Renal pelvis (tissue), 12 donors: ENCODE measurements around the gene ZCRB1. TPM values are rescaled to one million over a fixed set of nuclear protein-coding genes. Genes with fewer than 3 reads are reported as not detected.
A peak's percentile ranks its signal among the peaks of the same experiment; 100 is the strongest.
"Not testable (repeated sequence)": the region's sequence is repeated elsewhere in the genome, so short reads cannot be mapped to it uniquely, and the experiment has no call there.

ENCODE experiments used
- DNase-seq: peaks from one replicate; pipeline ENCODE4 v3.0.0-alpha.2; 2013
- long read RNA-seq, 16 experiments: transcript quantifications; one replicate each; lab custom pipeline, GENCODE V29; 2026
- polyA plus RNA-seq, 3 donors: library from polyadenylated mRNA; unstranded; fragments of 120-200 nt; gene quantifications; one replicate each; pipeline ENCODE4 v1.2.1, GENCODE V29; 2013; ENCODE audit not compliant: insufficient read length in 3 of 3

The ZCRB1 gene, protein sequence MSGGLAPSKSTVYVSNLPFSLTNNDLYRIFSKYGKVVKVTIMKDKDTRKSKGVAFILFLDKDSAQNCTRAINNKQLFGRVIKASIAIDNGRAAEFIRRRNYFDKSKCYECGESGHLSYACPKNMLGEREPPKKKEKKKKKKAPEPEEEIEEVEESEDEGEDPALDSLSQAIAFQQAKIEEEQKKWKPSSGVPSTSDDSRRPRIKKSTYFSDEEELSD
- 100 to 1,000 TPM in 2 of 3 donors, 10 to 100 TPM in 1; 90.5 to 104 (median 101) TPM for polyA plus RNA-seq
- long read RNA-seq, donor 1, transcript ZCRB1-201 (8 exons, 1,827 nt), result major isoform, 32 of 155 reads
- long read RNA-seq, donor 1, partial matches to known transcripts, result 93 of 155 reads
- long read RNA-seq, donor 1, other reads (novel, unspliced or antisense), result 30 of 155 reads
- long read RNA-seq, donor 2, transcript ZCRB1-201 (8 exons, 1,827 nt), result major isoform, 48 of 61 reads
- long read RNA-seq, donor 2, partial matches to known transcripts, result 10 of 61 reads
- long read RNA-seq, donor 2, other reads (novel, unspliced or antisense), result 0 of 61 reads
- long read RNA-seq, donor 3, transcript ZCRB1-201 (8 exons, 1,827 nt), result major isoform, 20 of 98 reads
- long read RNA-seq, donor 3, partial matches to known transcripts, result 78 of 98 reads
- long read RNA-seq, donor 3, other reads (novel, unspliced or antisense), result 0 of 98 reads
- long read RNA-seq, donor 4, transcript ZCRB1-201 (8 exons, 1,827 nt), result major isoform, 43 of 57 reads
- long read RNA-seq, donor 4, partial matches to known transcripts, result 14 of 57 reads
- long read RNA-seq, donor 4, other reads (novel, unspliced or antisense), result 0 of 57 reads
- long read RNA-seq, donor 5, transcript ZCRB1-201 (8 exons, 1,827 nt), result major isoform, 17 of 83 reads
- long read RNA-seq, donor 5, partial matches to known transcripts, result 65 of 83 reads
- long read RNA-seq, donor 5, other reads (novel, unspliced or antisense), result 0 of 83 reads
- long read RNA-seq, donor 6, transcript ZCRB1-201 (8 exons, 1,827 nt), result major isoform, 39 of 58 reads
- long read RNA-seq, donor 6, partial matches to known transcripts, result 19 of 58 reads
- long read RNA-seq, donor 6, other reads (novel, unspliced or antisense), result 0 of 58 reads
- long read RNA-seq, donor 7, transcript ZCRB1-201 (8 exons, 1,827 nt), result major isoform, 28 of 67 reads
- long read RNA-seq, donor 7, partial matches to known transcripts, result 39 of 67 reads
- long read RNA-seq, donor 7, other reads (novel, unspliced or antisense), result 0 of 67 reads
- long read RNA-seq, donor 8, transcript ZCRB1-201 (8 exons, 1,827 nt), result major isoform, 10 of 31 reads
- long read RNA-seq, donor 8, partial matches to known transcripts, result 20 of 31 reads
- long read RNA-seq, donor 8, other reads (novel, unspliced or antisense), result 0 of 31 reads
- long read RNA-seq, donor 9, transcript ZCRB1-201 (8 exons, 1,827 nt), result major isoform, 40 of 57 reads
- long read RNA-seq, donor 9, partial matches to known transcripts, result 16 of 57 reads
- long read RNA-seq, donor 9, other reads (novel, unspliced or antisense), result 0 of 57 reads
- long read RNA-seq, donor 10, transcript ZCRB1-201 (8 exons, 1,827 nt), result major isoform, 34 of 58 reads
- long read RNA-seq, donor 10, partial matches to known transcripts, result 24 of 58 reads
- long read RNA-seq, donor 10, other reads (novel, unspliced or antisense), result 0 of 58 reads
- long read RNA-seq, donor 11, transcript ZCRB1-201 (8 exons, 1,827 nt), result major isoform, 16 of 110 reads
- long read RNA-seq, donor 11, partial matches to known transcripts, result 89 of 110 reads
- long read RNA-seq, donor 11, other reads (novel, unspliced or antisense), result 5 of 110 reads
- long read RNA-seq, donor 12, transcript ZCRB1-201 (8 exons, 1,827 nt), result major isoform, 34 of 53 reads
- long read RNA-seq, donor 12, partial matches to known transcripts, result 17 of 53 reads
- long read RNA-seq, donor 12, other reads (novel, unspliced or antisense), result 0 of 53 reads
- long read RNA-seq, donor 13, transcript ZCRB1-201 (8 exons, 1,827 nt), result major isoform, 18 of 44 reads
- long read RNA-seq, donor 13, partial matches to known transcripts, result 26 of 44 reads
- long read RNA-seq, donor 13, other reads (novel, unspliced or antisense), result 0 of 44 reads
- long read RNA-seq, donor 14, result 0 reads
- long read RNA-seq, donor 15, transcript ZCRB1-201 (8 exons, 1,827 nt), result major isoform, 32 of 144 reads
- long read RNA-seq, donor 15, partial matches to known transcripts, result 70 of 144 reads
- long read RNA-seq, donor 15, other reads (novel, unspliced or antisense), result 42 of 144 reads
- long read RNA-seq, donor 16, transcript ZCRB1-201 (8 exons, 1,827 nt), result major isoform, 43 of 107 reads
- long read RNA-seq, donor 16, partial matches to known transcripts, result 40 of 107 reads
- long read RNA-seq, donor 16, other reads (novel, unspliced or antisense), result 23 of 107 reads

DNA sequence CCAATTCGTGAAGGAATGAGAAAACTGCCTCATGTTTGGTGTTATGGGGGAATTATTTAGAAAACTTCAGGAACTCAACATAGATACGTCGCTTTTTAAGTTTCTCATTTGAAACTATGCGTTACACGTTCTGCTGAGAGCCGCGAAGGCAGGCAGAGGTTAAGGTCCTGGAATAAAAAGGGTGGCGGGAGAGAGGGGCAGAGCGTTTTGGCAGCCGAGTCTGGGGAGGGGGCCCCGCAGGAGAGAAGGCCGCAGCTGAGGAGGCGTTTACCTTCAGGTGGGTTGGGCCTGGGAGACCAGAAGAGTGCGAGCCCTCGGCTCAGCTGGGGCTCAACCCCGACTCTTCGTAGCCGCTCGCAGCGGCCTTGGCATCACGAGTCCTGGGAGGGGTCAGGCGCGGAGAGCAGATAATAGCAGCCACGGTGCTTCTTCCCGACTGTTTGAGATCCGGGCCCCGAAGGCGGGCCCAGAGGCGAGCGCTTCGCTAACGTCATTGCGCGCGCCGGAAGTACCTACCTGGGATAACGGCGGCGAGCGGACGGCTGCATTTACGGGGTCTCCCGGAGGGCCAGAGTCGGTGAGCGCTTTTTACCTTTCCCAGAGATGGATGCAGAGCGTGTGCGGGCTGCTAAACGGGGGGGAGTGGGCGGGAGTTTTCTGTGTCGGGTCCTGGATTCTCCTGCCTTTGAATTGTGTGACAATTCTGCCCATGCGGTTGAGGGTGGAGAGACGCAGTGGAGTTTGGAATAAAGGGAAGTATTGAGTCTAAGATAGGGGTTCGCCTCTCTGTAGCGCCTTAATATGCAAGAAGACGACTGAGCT, at the start of gene ZCRB1, which contains the start of gene PPHLN1:
ZCRB1 (minus strand) TSS at position 442 of the 822 bp plus-strand sequence. CDS start 1,992 bp downstream, outside the sequence.
PPHLN1 (plus strand) TSS at position 515 of the 822 bp plus-strand sequence. CDS start 9,736 bp downstream, outside the sequence.
- DNase-seq, result peak; percentile 82

DNA sequence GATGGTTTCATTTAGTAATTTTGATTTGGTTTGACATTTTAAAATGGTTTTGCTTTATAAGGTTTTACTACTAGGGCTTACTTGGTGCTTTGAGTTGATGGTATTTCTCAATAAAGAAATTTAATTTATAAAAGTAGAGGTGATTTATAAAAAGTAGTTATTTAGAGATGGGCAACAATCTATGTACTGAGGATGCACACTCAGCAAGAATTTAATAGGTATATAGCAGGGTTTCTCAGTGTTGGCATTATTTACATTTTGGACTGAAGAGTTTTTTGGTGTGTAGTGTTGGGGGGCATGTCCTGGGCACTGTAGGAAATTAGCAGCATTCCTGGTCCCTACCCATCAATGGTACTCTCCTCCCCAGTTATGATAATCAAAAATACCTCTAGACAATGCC, 47.8 kb upstream of the ZCRB1 start:
- DNase-seq, result no peak

- peak; percentile 45 for DNase-seq
Measured at GRCh38 chr12:42372154-42372791, 46.4 kb upstream of the ZCRB1 start.

GRCh38 chr12:42370013-42370412, 44.1 kb upstream of the ZCRB1 start:
- no peak for DNase-seq

DNA sequence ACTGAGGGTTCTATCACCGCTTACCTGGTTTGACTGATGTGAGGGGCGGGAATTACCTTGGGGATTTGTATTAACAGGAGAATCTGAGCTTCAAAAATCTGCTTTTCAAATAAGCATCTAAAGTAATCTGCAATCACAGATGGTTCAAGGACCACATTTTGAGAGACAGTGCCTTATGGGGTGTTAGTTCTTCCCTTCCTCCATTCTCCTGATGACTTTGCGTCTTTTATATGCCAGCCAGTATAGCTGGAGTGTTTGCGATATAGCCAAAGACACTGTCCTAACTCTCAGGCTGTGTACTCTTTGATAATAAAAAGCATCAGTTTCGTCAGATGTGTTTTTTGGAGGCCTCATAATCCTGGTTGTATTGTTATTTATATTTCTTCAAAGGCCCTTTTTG, 39.6 kb upstream of the ZCRB1 start:
- DNase-seq, result no peak

DNA sequence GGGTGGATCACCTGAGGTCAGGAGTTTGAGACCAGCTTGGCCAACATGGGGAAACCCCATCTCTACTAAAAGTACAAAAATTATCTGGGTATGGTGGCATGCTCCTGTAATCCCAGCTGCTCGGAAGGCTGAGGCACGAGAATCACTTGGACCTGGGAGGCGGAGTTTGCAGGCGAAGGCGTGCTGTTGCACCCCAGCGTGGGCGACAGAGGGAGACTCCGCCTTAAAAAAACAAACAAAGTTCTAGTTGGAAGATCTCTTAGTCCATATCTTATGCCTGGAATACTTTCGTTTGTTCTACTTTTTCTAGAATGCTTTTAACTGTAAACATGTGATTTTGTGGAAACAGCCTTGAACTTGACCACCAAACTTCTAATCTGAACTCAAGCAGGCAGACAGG, 38.8 kb upstream of the ZCRB1 start:
- DNase-seq, result no peak

- DNase-seq, result no peak
Measured at GRCh38 chr12:42362647-42363260, 36.9 kb upstream of the ZCRB1 start.

DNA sequence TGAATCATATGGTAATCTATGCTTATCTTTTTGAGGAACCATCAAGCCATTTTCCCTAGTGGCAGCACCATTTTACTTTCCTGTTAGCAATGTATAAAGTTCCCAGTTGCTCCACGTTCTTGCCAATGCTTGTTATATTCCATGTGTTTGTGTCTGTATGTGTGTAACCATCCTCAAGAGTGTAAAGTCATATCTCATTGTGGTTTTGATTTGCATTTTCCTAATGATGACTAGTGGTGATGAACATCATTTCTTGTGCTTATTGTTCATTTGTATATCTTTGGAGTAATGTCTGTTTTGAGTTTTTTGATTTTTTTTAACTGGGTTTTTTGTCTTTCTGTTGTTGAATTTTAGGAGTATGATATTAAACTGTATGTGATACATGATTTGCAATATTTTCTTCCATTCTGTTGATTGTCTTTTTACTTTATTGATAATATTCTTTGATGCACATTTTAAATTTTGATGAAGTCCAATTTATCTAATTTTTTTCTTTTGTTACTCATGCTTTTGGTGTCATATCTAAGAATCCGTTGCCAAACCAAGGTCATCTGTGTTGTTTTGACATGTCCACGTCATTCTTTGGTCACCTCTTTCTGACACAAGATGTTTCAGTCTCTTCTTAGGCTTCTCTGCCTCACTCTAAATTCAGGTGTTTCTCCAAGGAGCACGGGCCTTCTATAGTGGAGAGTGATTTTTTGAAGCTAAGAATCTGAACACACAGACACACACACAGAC, 36.2 kb upstream of the ZCRB1 start:
- no peak for DNase-seq

DNA sequence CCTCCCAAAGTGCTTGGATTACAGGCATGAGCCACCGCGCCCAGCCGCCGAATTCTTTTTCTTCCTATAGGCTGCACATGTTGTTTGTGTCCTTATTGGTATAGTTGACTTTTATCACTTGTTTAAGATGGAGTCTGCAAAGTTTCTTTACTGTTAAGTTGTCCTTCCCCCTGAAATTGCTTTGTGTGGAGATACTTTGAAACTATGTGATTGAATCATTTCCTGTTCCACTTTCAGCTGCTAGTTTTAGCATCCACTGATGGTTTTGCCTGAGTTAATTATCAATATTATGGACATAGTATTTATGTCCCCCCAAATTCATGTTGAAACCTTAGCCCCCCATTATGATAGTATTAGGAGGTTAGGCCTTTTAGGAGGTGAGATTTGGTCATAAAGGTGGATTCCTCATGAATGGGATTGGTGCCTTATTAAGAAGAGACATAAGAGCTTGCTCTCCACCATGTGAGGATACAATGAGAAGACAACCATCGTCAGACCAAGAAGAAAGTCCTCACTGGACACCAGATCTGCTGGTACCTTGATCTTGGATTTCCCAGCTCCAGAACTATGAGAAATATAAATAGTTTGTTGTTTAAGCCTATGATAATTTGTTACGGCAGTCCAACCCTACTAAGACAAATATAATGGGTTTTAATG, 35.0 kb upstream of the ZCRB1 start:
- DNase-seq, result no peak

DNA sequence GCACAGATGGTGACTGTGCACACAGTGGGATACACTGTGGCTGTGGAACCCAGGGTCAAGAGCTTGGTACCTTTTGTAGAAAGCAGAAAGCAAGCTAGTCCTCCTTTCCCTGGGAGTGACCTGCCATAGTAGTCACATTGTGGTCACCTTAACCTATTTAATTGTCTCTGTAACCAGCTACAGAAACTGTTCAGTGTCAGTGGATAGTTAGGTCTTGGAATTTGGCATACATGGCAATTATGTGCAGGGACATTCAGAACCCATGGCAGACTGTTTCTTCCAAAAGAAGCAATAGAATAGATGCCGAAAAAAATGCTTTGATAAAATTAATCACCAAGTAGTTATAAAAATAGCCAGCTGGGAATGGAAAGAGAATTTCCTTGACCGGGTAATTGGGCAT, 30.4 kb upstream of the ZCRB1 start:
- no peak for DNase-seq

- DNase-seq, result not testable (repeated sequence)
Measured at GRCh38 chr12:42350021-42350407, 24.1 kb upstream of the ZCRB1 start.

GRCh38 chr12:42349119-42350020, 23.5 kb upstream of the ZCRB1 start:
- not testable (repeated sequence) for DNase-seq

DNA sequence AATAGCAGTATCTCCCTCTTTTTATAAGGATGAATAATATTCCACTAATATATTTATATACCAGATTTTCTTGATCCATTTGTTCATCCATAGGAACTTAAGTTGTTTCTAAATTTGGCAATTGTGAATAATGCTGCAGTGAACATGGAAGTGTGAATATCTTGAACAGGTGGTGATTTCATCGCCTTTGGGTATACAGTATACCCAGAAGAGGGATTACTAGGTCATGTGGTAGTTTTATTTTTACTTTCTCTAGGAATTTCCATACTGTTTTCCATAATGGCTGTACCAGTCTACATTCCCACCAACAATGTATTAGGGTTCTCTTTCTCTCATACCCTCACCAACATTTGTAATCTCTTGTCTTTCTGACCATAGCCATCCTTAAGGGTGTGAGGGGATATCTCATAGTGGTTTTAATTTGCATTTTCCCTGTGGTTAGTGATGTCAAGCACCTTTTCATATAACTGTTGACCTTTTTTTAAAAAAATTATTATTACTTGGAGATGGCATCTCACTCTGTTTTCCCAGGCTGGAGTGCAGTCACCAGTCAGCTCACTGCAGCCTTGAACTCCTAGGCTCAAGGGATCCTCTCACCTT, 20.6 kb upstream of the ZCRB1 start:
- DNase-seq, result no peak

- DNase-seq, result no peak
Measured at GRCh38 chr12:42343721-42344120, 17.8 kb upstream of the ZCRB1 start.

DNA sequence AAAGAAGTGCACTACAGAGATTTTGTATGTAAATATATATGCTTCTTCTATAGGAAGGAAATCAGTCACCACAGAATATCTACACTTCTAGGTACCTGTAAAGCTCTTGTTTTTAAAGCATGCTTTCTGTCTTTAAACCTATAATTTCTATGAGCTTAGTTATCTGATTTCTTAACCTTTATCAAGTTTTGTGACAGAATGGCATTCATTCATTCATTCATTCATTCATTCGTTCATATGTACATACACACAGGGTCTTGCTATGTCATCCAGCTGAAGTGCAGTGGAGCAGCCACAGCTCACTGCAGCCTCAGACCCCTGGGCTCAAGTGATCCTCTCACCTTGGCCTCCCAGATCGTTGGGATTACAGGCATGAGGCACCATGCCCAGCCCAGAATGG, 16.1 kb upstream of the ZCRB1 start:
- DNase-seq, result no peak
